Transverse colon (tissue), 4 donors: Measurements from ENCODE around the gene TFAP2A.

Experiments used
- EP300 ChIP-seq: sonication (generic); formaldehyde crosslinking; IDR thresholded peaks from one replicate; pipeline ENCODE4 v1.6.1; 2017; ENCODE audit warnings: antibody characterized with exemption, low read depth
- POLR2A ChIP-seq: fragments of 450-650 bp; IDR thresholded peaks from one replicate; pipeline ENCODE4 v1.6.1; 2016; ENCODE audit warnings: antibody characterized with exemption, mild to moderate bottlenecking, moderate library complexity
- POLR2AphosphoS5 ChIP-seq, 3 donors: sonication (generic); formaldehyde crosslinking; IDR thresholded peaks; one replicate each; pipeline ENCODE4 v1.6.1; 2016; ENCODE audit warnings: antibody characterized with exemption in 3 of 3
- TF ChIP-seq, protein P1 (sequence below), 5 experiments: fragments of 200-600 bp in 3 of 5; fragments of 450-650 bp in 2 of 5; sonication (generic) in 3 of 5; IDR thresholded peaks; 1 replicate in 2 of 5; 2 replicates in 3 of 5; pipeline ENCODE4 v1.5.1; 2016 to 2017; ENCODE audit warnings: antibody characterized with exemption in 5 of 5, inconsistent platforms in 3 of 5, mild to moderate bottlenecking in 2 of 5, moderate library complexity in 1 of 5

DNA sequence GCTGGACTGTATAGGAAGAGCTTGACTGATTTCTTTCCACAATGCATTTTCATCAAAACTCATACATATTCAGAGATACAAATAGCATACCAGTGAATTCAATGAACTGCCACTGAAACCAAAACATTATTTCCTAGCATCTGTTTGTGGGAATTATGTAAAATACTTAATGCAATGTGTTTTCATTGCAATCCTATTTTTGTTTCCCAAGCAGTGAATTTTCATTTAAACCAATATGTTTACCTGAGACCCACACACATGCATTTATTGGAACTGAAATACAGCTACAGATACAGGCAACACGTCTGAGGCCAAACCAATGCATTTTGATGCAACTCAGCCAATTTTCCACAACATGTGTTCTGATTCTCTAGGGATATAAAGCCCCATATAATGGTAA is 33.2 kb upstream of the TFAP2A start:
- TF ChIP-seq, protein P1, sequence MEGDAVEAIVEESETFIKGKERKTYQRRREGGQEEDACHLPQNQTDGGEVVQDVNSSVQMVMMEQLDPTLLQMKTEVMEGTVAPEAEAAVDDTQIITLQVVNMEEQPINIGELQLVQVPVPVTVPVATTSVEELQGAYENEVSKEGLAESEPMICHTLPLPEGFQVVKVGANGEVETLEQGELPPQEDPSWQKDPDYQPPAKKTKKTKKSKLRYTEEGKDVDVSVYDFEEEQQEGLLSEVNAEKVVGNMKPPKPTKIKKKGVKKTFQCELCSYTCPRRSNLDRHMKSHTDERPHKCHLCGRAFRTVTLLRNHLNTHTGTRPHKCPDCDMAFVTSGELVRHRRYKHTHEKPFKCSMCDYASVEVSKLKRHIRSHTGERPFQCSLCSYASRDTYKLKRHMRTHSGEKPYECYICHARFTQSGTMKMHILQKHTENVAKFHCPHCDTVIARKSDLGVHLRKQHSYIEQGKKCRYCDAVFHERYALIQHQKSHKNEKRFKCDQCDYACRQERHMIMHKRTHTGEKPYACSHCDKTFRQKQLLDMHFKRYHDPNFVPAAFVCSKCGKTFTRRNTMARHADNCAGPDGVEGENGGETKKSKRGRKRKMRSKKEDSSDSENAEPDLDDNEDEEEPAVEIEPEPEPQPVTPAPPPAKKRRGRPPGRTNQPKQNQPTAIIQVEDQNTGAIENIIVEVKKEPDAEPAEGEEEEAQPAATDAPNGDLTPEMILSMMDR (IDR thresholded peaks at IDR 0.05) = no peak
- TF ChIP-seq POLR2AphosphoS5 (IDR thresholded peaks at IDR 0.05) (no peak), POLR2A (no peak), EP300 (no peak)
